Body of pancreas (tissue), 4 donors: ENCODE results near the gene ARHGEF17. TPM values are rescaled to one million over a fixed set of nuclear protein-coding genes. Genes with fewer than 3 reads are reported as not detected.

ENCODE experiments used
- ATAC-seq: fragments of 150-250 bp; one replicate; pipeline ENCODE4 v1.9.1; 2016
- DNase-seq, 4 donors: peaks; one replicate each; pipeline ENCODE4 v3.0.0-alpha.2; 2019
- H3K27ac ChIP-seq, 4 donors: fragments of 200-600 bp; sonication (generic); 1 replicate in 3 of 4; 2 replicates in 1 of 4; pipeline versions ENCODE4 v1.5.1 to v1.6.1; 2016 to 2019; ENCODE audit warnings: mild to moderate bottlenecking in 1 of 4, mixed read lengths in 1 of 4, moderate library complexity in 1 of 4
- H3K27me3 ChIP-seq, 2 donors: fragments of 200-600 bp; sonication (generic); one replicate each; pipeline ENCODE4 v1.6.0; 2016; ENCODE audit warnings: mild to moderate bottlenecking in 1 of 2
- H3K36me3 ChIP-seq, 2 donors: fragments of 200-600 bp; sonication (generic); replicated peaks in 1 of 2; 2 replicates each; pipeline ENCODE4 v1.5.1; 2016; ENCODE audit warnings: low read depth in 2 of 2; ENCODE audit not compliant: insufficient read depth in 1 of 2
- H3K4me1 ChIP-seq: fragments of 200-600 bp; sonication (generic); one replicate; pipeline ENCODE4 v1.6.0; 2016
- H3K4me3 ChIP-seq, 2 donors: fragments of 200-600 bp; sonication (generic); 1 replicate in 1 of 2; 2 replicates in 1 of 2; pipeline ENCODE4 v1.5.1; 2016 to 2019
- H3K9me3 ChIP-seq, 3 donors: fragments of 200-600 bp; sonication (generic); 1 replicate in 2 of 3; 2 replicates in 1 of 3; pipeline ENCODE4 v1.5.1; 2016
- POLR2A ChIP-seq, 3 donors: fragments of 450-650 bp; IDR thresholded peaks; one replicate each; pipeline ENCODE4 v1.6.1; 2016; ENCODE audit warnings: antibody characterized with exemption in 3 of 3, mild to moderate bottlenecking in 2 of 3
- WGBS, 2 donors: methylation state at CpG; one replicate each; pipeline ENCODE4 v1.1.5; 2017; 5-methylcytosine and 5-hydroxymethylcytosine counted together
- intact Hi-C: fragments of 100-400 bp; cut with DNase I; formaldehyde crosslinking; loops from one replicate; pipeline ENCODE4 v1.15.1; 2023
- total RNA-seq, 2 donors: library from RNA; depleted of rRNA; stranded (reverse); fragments of >200 nt; gene quantifications; one replicate each; pipeline ENCODE4 v1.1.0, GENCODE V29; 2016
- TF ChIP-seq, protein P1 (sequence below), 7 experiments: fragments of 450-650 bp in 4 of 7; fragments of 200-600 bp in 3 of 7; sonication (generic) in 3 of 7; IDR thresholded peaks; one replicate each; pipeline ENCODE4 v1.5.1; 2016 to 2019; ENCODE audit warnings: antibody characterized with exemption in 7 of 7

Gene ARHGEF17
- total RNA-seq, 2 donors from 2014 or later: 19.2 to 28.0 TPM

DNA sequence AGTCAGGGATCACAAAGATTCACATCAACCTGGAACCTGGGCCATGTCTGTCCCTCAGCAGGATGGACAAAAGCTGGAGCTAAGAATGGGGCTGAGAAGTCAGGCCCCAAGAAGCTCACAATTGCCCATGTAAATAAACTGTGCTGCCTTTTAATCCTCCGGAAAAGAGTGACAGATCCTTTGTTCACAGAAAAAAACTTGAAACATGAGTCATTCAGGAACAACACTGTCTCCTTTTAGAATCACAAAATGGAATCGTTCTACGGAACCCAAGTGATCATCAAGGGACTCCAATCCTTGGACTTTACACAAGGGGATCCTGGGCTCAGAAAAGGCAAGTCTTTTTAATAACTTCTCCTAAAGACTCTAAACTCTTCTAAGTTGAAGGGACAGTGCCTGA lies 104.2 kb downstream of the ARHGEF17 start:
- no peaks in the 10 kb centered on the region for H3K27me3 ChIP-seq
- WGBS, 2 donors: 76 to 87% methylated on average over 3 of the region's 3 CpGs
- DNase-seq (no peak), ATAC-seq (no peak)
- no peaks in the 10 kb centered on the region for H3K4me1 ChIP-seq
- intact Hi-C loops: no loop called here
- H3K4me3 ChIP-seq: no peak overlapping the region
- peaks cover 0 to 6% of the 10 kb centered on the region in 2 donors for H3K36me3 ChIP-seq
- TF ChIP-seq POLR2A (IDR thresholded peaks at IDR 0.05): no peak
- TF ChIP-seq, protein P1, sequence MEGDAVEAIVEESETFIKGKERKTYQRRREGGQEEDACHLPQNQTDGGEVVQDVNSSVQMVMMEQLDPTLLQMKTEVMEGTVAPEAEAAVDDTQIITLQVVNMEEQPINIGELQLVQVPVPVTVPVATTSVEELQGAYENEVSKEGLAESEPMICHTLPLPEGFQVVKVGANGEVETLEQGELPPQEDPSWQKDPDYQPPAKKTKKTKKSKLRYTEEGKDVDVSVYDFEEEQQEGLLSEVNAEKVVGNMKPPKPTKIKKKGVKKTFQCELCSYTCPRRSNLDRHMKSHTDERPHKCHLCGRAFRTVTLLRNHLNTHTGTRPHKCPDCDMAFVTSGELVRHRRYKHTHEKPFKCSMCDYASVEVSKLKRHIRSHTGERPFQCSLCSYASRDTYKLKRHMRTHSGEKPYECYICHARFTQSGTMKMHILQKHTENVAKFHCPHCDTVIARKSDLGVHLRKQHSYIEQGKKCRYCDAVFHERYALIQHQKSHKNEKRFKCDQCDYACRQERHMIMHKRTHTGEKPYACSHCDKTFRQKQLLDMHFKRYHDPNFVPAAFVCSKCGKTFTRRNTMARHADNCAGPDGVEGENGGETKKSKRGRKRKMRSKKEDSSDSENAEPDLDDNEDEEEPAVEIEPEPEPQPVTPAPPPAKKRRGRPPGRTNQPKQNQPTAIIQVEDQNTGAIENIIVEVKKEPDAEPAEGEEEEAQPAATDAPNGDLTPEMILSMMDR (IDR thresholded peaks at IDR 0.05): no peak
- no peak overlapping the region for H3K27ac ChIP-seq
- no peaks in the 10 kb centered on the region for H3K9me3 ChIP-seq

DNA sequence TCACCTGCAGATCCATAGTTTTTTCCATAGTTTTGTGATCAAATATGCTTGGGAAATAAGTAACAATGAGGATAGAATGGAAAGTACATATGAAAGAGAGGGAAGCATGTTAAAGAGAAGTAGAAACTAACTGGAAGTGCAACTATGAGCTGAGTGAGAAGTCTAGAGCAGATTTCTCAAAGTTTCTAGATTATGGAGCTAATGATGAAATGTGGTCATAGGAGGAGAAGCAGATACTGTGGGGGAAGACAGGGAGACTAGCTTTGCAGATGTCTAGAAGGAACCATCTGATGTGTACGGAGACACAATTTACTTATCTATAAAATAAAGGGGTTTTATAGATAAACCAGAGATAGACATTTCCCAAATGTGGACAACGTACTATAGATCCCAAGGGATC lies 105.2 kb downstream of the ARHGEF17 start:
- 82 to 96% methylated on average over 2 of the region's 2 CpGs for WGBS, 2 donors
- TF ChIP-seq, protein P1 (IDR thresholded peaks at IDR 0.05): no peak
- no peak for TF ChIP-seq POLR2A (IDR thresholded peaks at IDR 0.05)
- no peaks in the 10 kb centered on the region for H3K27me3 ChIP-seq
- ATAC-seq (no peak), DNase-seq (no peak)
- intact Hi-C loops: no loop called here
- peaks cover 0 to 6% of the 10 kb centered on the region in 2 donors for H3K36me3 ChIP-seq
- H3K27ac ChIP-seq: no peak overlapping the region
- no peak overlapping the region for H3K4me3 ChIP-seq
- H3K9me3 ChIP-seq: no peaks in the 10 kb centered on the region
- no peaks in the 10 kb centered on the region for H3K4me1 ChIP-seq

DNA sequence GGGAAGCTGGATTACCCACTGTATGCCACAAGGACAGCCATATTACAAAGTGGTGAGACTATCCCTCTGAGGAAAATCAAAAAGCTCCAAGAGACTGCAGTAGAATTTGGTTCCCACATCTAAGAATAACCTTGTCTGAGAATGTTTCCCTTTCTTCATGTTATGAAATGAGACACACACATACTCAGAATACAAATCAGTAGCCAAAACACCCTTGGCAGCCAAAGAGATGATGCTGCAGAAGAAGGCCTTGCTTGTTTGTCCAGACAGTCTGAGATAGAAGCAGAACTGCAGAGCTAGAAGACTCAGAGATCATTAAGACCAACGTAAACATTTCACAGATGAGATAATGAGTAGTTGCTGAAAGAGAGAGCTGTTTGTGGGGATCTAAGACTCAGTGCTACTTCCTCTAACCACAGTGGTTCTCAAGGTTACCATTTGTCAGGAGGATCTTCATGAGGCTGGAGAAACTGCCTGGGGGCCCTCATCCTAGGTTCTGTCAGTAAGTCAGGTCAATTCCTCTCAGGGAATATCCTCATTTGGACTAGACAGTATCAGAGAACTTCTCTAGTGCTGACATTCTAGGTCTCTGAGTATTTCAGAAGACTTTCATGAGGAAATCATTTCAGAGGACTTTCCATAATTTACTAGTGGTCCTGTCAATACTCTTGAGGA lies 107.0 kb downstream of the ARHGEF17 start:
- peak overlapping the region in 1 of 4 donors; percentile 24 for H3K27ac ChIP-seq
- intact Hi-C loops: no loop called here
- WGBS, 2 donors: 68 to 73% methylated on average over 1 of the region's 1 CpG
- H3K4me3 ChIP-seq: no peak overlapping the region
- DNase-seq (peak in 1 of 4 donors; percentile 36), ATAC-seq (peak; percentile 12)
- no peak for TF ChIP-seq POLR2A (IDR thresholded peaks at IDR 0.05)
- TF ChIP-seq, protein P1 (IDR thresholded peaks at IDR 0.05): no peak
- no peaks in the 10 kb centered on the region for H3K36me3 ChIP-seq
- H3K27me3 ChIP-seq: no peaks in the 10 kb centered on the region
- no peaks in the 10 kb centered on the region for H3K4me1 ChIP-seq
- no peaks in the 10 kb centered on the region for H3K9me3 ChIP-seq

DNA sequence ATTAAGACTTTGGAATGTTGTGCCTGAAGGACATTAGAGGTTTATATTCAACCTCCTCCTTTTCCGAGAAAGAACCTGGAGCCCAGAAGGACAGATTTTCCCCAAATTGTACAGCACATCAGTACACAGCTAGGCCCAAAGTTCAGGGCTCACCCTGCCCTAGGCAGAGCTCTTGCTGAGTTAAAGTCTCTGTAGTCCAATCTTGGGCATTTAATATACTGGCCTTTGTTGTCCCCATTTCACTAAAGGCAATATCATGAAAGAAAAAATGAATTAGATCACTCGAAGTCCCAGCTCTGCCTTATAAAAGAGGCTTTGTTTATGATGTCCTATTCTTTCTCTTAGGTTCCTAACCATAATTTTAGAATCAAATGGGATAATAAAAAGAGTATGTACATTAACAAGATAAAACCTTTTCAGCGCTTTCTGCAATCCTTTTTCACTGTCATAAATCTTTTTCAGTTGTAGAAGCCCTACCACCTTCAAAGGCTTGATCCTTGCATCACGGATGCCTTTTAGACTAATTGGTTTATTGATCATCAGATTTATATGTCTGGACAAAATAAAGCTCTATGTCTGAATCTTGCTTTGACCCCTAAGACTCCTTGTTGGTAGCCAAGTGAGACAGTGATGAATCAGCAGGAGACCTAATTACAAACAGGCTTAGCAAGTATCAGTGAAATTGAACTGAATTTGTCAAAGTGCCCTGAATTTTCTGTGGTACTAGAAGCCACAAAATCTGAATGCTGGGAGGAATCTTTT lies 108.0 kb downstream of the ARHGEF17 start:
- no peaks in the 10 kb centered on the region for H3K9me3 ChIP-seq
- H3K27ac ChIP-seq: no peak overlapping the region
- TF ChIP-seq POLR2A (IDR thresholded peaks at IDR 0.05): no peak
- TF ChIP-seq, protein P1 (IDR thresholded peaks at IDR 0.05): no peak
- no peaks in the 10 kb centered on the region for H3K27me3 ChIP-seq
- no peaks in the 10 kb centered on the region for H3K36me3 ChIP-seq
- ATAC-seq (no peak), DNase-seq (no peak)
- intact Hi-C loops: no loop called here
- H3K4me1 ChIP-seq: no peaks in the 10 kb centered on the region
- 67 to 73% methylated on average over 4 of the region's 4 CpGs for WGBS, 2 donors
- no peak overlapping the region for H3K4me3 ChIP-seq
